ENCODE results near the gene KCTD6.

- TF ChIP-seq POLR2A (IDR thresholded peaks at IDR 0.05; ENCODE audit: low read length) (no peak), GATA1 (IDR thresholded peaks at IDR 0.05; ENCODE audit: low read depth, low read length) (no peak)
Observed at GRCh38 chr3:58485801-58486435, 6.0 kb upstream of the KCTD6 start.
